SK-N-SH treated with all-trans-retinoic acid at 6 μM for 48 hours (cell line): ENCODE measurements around the gene AMOTL1.

Source experiments
- RARB ChIP-seq: fragments of 250-450 bp; sonication (Bioruptor Pico); IDR thresholded peaks from 2 replicates; pipeline ENCODE4 v1.8.0; 2021; ENCODE audit warnings: mild to moderate bottlenecking, moderate library complexity
- ZFP3 ChIP-seq: fragments of 250-450 bp; sonication (Bioruptor Pico); IDR thresholded peaks from 2 replicates; pipeline ENCODE4 v1.5.0; 2020; ENCODE audit warnings: mild to moderate bottlenecking, moderate library complexity
- ZFP30 ChIP-seq: fragments of 450-650 bp; formaldehyde crosslinking; IDR thresholded peaks from 2 replicates; pipeline ENCODE4 v1.5.0; 2022; ENCODE audit warnings: mild to moderate bottlenecking, moderate library complexity

- no peak for TF ChIP-seq ZFP30 (CRISPR knock-in tag)
- no peak for TF ChIP-seq RARB (CRISPR knock-in tag)
- TF ChIP-seq ZFP3 (CRISPR knock-in tag), result no peak
Observed at GRCh38 chr11:94771951-94772350, 3.8 kb downstream of the AMOTL1 start.
